Measurements from ENCODE around the gene TMEM117.

- TF ChIP-seq CTCF (IDR thresholded peaks at IDR 0.05): no peak
- no peak for TF ChIP-seq EP300 (IDR thresholded peaks at IDR 0.05)
- TF ChIP-seq POLR2AphosphoS5 (IDR thresholded peaks at IDR 0.05): no peak
These were observed 122.0 kb downstream of the TMEM117 start for GRCh38 chr12:43957732-43958372.
